Sigmoid colon (tissue), 7 donors: ENCODE results near the gene ALG12. TPM values are rescaled to one million over a fixed set of nuclear protein-coding genes. Genes with fewer than 3 reads are reported as not detected.

Experiments
- DNase-seq: peaks from one replicate; pipeline ENCODE4 v3.0.0-alpha.2; 2019
- H3K27ac ChIP-seq, 4 donors: fragments of 200-600 bp; sonication (generic); one replicate each; pipeline ENCODE4 v1.5.1; 2016 to 2019; ENCODE audit warnings: mild to moderate bottlenecking in 1 of 4
- H3K27me3 ChIP-seq, 3 donors: fragments of 200-600 bp; sonication (generic); one replicate each; pipeline ENCODE4 v1.5.1; 2019; ENCODE audit warnings: mild to moderate bottlenecking in 1 of 3
- H3K36me3 ChIP-seq, 4 donors: fragments of 200-600 bp; sonication (generic); one replicate each; pipeline ENCODE4 v1.5.1; 2016 to 2019
- H3K4me1 ChIP-seq, 4 donors: fragments of 200-600 bp; sonication (generic); one replicate each; pipeline ENCODE4 v1.5.1; 2017 to 2019
- H3K4me3 ChIP-seq, 4 donors: fragments of 200-600 bp; sonication (generic); one replicate each; pipeline ENCODE4 v1.5.1; 2017 to 2019; ENCODE audit warnings: mild to moderate bottlenecking in 2 of 4, moderate library complexity in 1 of 4
- H3K9me3 ChIP-seq, 4 donors: fragments of 200-600 bp in 3 of 4; sonication (generic) in 3 of 4; one replicate each; pipeline versions ENCODE4 v1.5.1 to v1.6.1; 2013 to 2019
- EP300 ChIP-seq, 4 donors: sonication (generic); formaldehyde crosslinking; IDR thresholded peaks; one replicate each; pipeline ENCODE4 v1.6.1; 2017; ENCODE audit warnings: antibody characterized with exemption in 4 of 4
- POLR2A ChIP-seq, 2 donors: fragments of 450-650 bp; IDR thresholded peaks; one replicate each; pipeline ENCODE4 v1.6.1; 2016; ENCODE audit warnings: antibody characterized with exemption in 2 of 2, mild to moderate bottlenecking in 2 of 2, moderate library complexity in 2 of 2
- POLR2AphosphoS5 ChIP-seq, 4 donors: sonication (generic); formaldehyde crosslinking; IDR thresholded peaks; one replicate each; pipeline ENCODE4 v1.6.1; 2017; ENCODE audit warnings: antibody characterized with exemption in 4 of 4
- WGBS, 2 donors: extraction: QIAGEN DNeasy Blood & Tissue Kit; methylation state at CpG; one replicate each; pipeline ENCODE4 v1.1.7; 2013; 5-methylcytosine and 5-hydroxymethylcytosine counted together
- intact Hi-C: fragments of 100-400 bp; cut with DNase I; formaldehyde crosslinking; loops from one replicate; pipeline ENCODE4 v1.15.1; 2023
- polyA plus RNA-seq, 3 donors: library from polyadenylated mRNA; stranded (reverse); fragments of 200-250 nt; gene quantifications; one replicate each; pipeline ENCODE4 v1.2.3, GENCODE V29; 2013
- total RNA-seq, 4 donors: library from RNA; depleted of rRNA; stranded (reverse); fragments of >200 nt; gene quantifications; one replicate each; pipeline ENCODE4 v1.1.0, GENCODE V29; 2016
- TF ChIP-seq, protein P1 (sequence below), 4 experiments: fragments of 450-650 bp in 3 of 4; fragments of 200-600 bp in 1 of 4; IDR thresholded peaks; one replicate each; pipeline ENCODE4 v1.5.1; 2016 to 2019; ENCODE audit warnings: antibody characterized with exemption in 4 of 4, mild to moderate bottlenecking in 3 of 4, moderate library complexity in 2 of 4
- donor health status: healthy with polysubstance abuse.
- donor health status: Bipolar disorder and iron deficiency.
- donor health status: healthy.

The ALG12 gene
- total and polyA plus RNA-seq, 7 donors: 1.8 to 23.9 (median 14.4) TPM

- H3K27me3 ChIP-seq: no peaks in the 10 kb centered on the region
- H3K4me1 ChIP-seq: peaks cover 0 to 28% (median 27%) of the 10 kb centered on the region in 4 donors
- H3K27ac ChIP-seq: peak overlapping the region in 1 of 4 donors; percentile 33
- 86 to 88% methylated on average over 15 of the region's 15 CpGs for WGBS, 2 donors
- H3K36me3 ChIP-seq: no peaks in the 10 kb centered on the region
- no peak for TF ChIP-seq POLR2A (IDR thresholded peaks at IDR 0.05)
- TF ChIP-seq EP300 (IDR thresholded peaks at IDR 0.05): no peak
- TF ChIP-seq, protein P1, sequence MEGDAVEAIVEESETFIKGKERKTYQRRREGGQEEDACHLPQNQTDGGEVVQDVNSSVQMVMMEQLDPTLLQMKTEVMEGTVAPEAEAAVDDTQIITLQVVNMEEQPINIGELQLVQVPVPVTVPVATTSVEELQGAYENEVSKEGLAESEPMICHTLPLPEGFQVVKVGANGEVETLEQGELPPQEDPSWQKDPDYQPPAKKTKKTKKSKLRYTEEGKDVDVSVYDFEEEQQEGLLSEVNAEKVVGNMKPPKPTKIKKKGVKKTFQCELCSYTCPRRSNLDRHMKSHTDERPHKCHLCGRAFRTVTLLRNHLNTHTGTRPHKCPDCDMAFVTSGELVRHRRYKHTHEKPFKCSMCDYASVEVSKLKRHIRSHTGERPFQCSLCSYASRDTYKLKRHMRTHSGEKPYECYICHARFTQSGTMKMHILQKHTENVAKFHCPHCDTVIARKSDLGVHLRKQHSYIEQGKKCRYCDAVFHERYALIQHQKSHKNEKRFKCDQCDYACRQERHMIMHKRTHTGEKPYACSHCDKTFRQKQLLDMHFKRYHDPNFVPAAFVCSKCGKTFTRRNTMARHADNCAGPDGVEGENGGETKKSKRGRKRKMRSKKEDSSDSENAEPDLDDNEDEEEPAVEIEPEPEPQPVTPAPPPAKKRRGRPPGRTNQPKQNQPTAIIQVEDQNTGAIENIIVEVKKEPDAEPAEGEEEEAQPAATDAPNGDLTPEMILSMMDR (IDR thresholded peaks at IDR 0.05): no peak
- no peak for TF ChIP-seq POLR2AphosphoS5 (IDR thresholded peaks at IDR 0.05)
- H3K9me3 ChIP-seq: no peaks in the 10 kb centered on the region
- peak; percentile 53 for DNase-seq
- intact Hi-C loops: no loop called here
- H3K4me3 ChIP-seq: no peak overlapping the region
Observed at GRCh38 chr22:49954991-49955580, 36.8 kb upstream of the ALG12 start.

GRCh38 chr22:49954354-49954753 is 36.1 kb upstream of the ALG12 start:
- DNase-seq: no peak
- Histone ChIP-seq H3K27ac (peak overlapping the region in 3 of 4 donors; percentile 11 to 33 (median 31)), H3K4me3 (no peak overlapping the region), H3K9me3 (no peaks in the 10 kb centered on the region), H3K36me3 (no peaks in the 10 kb centered on the region), H3K4me1 (peaks cover 0 to 21% (median 21%) of the 10 kb centered on the region in 4 donors), H3K27me3 (no peaks in the 10 kb centered on the region)
- WGBS, 2 donors: 73 to 88% methylated on average over 8 of the region's 8 CpGs
- TF ChIP-seq POLR2A (IDR thresholded peaks at IDR 0.05) (no peak), POLR2AphosphoS5 (IDR thresholded peaks at IDR 0.05) (no peak)
- intact Hi-C loops: no loop called here

DNA sequence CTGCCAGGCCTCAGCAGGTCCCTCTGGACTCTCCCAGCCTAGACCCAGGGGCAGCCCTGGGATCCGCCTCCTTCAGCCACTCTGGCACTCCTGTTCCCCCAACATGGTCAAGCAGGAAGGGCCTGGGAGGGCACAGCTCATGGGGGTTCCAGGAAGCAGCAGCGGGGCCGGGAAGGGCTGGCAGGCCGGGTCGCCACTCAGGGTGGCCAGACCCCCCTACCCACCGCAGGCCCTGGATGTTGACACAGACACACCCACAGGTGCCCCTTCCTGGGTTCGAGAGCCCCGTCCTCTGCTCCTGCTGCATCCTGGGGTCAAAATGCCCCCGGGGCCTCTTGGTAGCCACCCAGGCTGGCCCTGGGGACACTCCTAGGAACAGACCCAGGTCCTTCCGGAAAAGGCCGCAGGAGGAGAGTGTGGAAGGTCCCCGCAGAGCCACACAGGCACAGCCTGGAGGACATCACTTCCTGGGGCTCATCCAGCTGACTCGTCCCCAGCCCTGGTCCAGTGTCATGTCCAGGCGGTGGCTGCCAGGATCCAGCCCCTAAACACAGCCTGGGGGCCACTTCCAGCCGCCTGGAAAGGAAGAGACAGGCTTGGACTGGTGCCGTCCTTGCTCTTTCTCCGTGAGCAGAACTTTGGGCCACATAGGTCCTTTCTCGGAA is 35.6 kb upstream of the ALG12 start:
- H3K36me3 ChIP-seq: no peaks in the 10 kb centered on the region
- H3K9me3 ChIP-seq: no peaks in the 10 kb centered on the region
- H3K27me3 ChIP-seq: no peaks in the 10 kb centered on the region
- WGBS, 2 donors: 75 to 85% methylated on average over 18 of the region's 18 CpGs
- peak overlapping the region; percentile 10 to 33 (median 21) for H3K27ac ChIP-seq
- intact Hi-C loops: no loop called here
- DNase-seq: no peak
- H3K4me3 ChIP-seq: no peak overlapping the region
- TF ChIP-seq POLR2AphosphoS5 (IDR thresholded peaks at IDR 0.05) (no peak), POLR2A (IDR thresholded peaks at IDR 0.05) (no peak), EP300 (IDR thresholded peaks at IDR 0.05) (no peak)
- TF ChIP-seq, protein P1 (IDR thresholded peaks at IDR 0.05): no peak
- peaks cover 0 to 21% (median 19%) of the 10 kb centered on the region in 4 donors for H3K4me1 ChIP-seq

GRCh38 chr22:49953027-49953679 is 34.9 kb upstream of the ALG12 start:
- Histone ChIP-seq H3K9me3 (no peaks in the 10 kb centered on the region), H3K36me3 (no peaks in the 10 kb centered on the region), H3K4me1 (peaks cover 0 to 21% (median 19%) of the 10 kb centered on the region in 4 donors), H3K27ac (peak overlapping the region in 3 of 4 donors; percentile 11 to 33 (median 31)), H3K27me3 (no peaks in the 10 kb centered on the region), H3K4me3 (no peak overlapping the region)
- WGBS, 2 donors: 38 to 73% methylated on average over 20 of the region's 20 CpGs
- no peak for DNase-seq
- TF ChIP-seq, protein P1 (IDR thresholded peaks at IDR 0.05): no peak
- no peak for TF ChIP-seq POLR2AphosphoS5 (IDR thresholded peaks at IDR 0.05)
- intact Hi-C loops: no loop called here
